GM23338 (cell line): ENCODE data around the gene MARCHF9. TPM values are rescaled to one million over a fixed set of nuclear protein-coding genes. Genes with fewer than 3 reads are reported as not detected.
A peak's percentile ranks its signal among the peaks of the same experiment; 100 is the strongest.

Experiments used
- ATAC-seq: fragments of 200-7000 bp; cut with Tn5 transposase; 3 replicates; pipeline ENCODE4 v1.9.1; 2020
- DNase-seq: peaks from one replicate; pipeline ENCODE4 v3.0.0-alpha.2; 2015; ENCODE audit warnings: low spot score
- H2AFZ ChIP-seq: fragments of 200-600 bp; sonication (generic); 2 replicates; pipeline ENCODE4 v1.8.0; 2016; ENCODE audit warnings: antibody characterized with exemption, mild to moderate bottlenecking, moderate library complexity
- H3F3A ChIP-seq: fragments of 200-600 bp; sonication (generic); replicated peaks from 2 replicates; pipeline ENCODE4 v1.8.0; 2017; ENCODE audit warnings: antibody characterized with exemption, mixed run types, low read depth
- H3K27ac ChIP-seq: fragments of 200-600 bp; sonication (generic); 2 replicates; pipeline ENCODE4 v1.6.1; 2016; ENCODE audit warnings: low read depth
- H3K27me3 ChIP-seq: fragments of 200-600 bp; sonication (generic); 2 replicates; pipeline ENCODE4 v1.8.0; 2016; ENCODE audit warnings: mild to moderate bottlenecking, mixed run types, moderate library complexity; ENCODE audit not compliant: insufficient read depth
- H3K36me3 ChIP-seq: fragments of 200-600 bp; sonication (generic); 2 replicates; pipeline ENCODE4 v1.8.0; 2016; ENCODE audit warnings: mild to moderate bottlenecking; ENCODE audit not compliant: insufficient read depth
- H3K4me1 ChIP-seq: fragments of 200-600 bp; sonication (generic); 2 replicates; pipeline ENCODE4 v1.8.0; 2016; ENCODE audit warnings: mild to moderate bottlenecking, moderate library complexity; ENCODE audit not compliant: insufficient read depth
- H3K4me2 ChIP-seq: fragments of 200-600 bp; sonication (generic); 2 replicates; pipeline ENCODE4 v1.7.1; 2017; ENCODE audit warnings: mixed run types
- H3K4me3 ChIP-seq: fragments of 200-600 bp; sonication (generic); 2 replicates; pipeline ENCODE4 v1.6.1; 2016; ENCODE audit warnings: mixed run types
- H3K79me2 ChIP-seq: fragments of 200-600 bp; sonication (generic); replicated peaks from 2 replicates; pipeline ENCODE4 v1.8.0; 2017; ENCODE audit warnings: mild to moderate bottlenecking; ENCODE audit not compliant: insufficient read depth
- H3K9me2 ChIP-seq: fragments of 200-600 bp; sonication (generic); 2 replicates; pipeline ENCODE4 v1.8.0; 2017; ENCODE audit not compliant: insufficient read depth
- H4K20me1 ChIP-seq: fragments of 200-600 bp; sonication (generic); replicated peaks from 2 replicates; pipeline ENCODE4 v1.8.0; 2017; ENCODE audit warnings: mild to moderate bottlenecking; ENCODE audit not compliant: insufficient read depth
- H3K27ac Mint-ChIP-seq: 2 replicates; pipeline ENCODE4 v1.8.0; 2020; ENCODE audit warnings: inconsistent platforms, mild to moderate bottlenecking, moderate library complexity, mixed read lengths
- H3K27me3 Mint-ChIP-seq: 3 replicates; pipeline ENCODE4 v1.8.0; 2022; ENCODE audit warnings: low read depth, mild to moderate bottlenecking, moderate library complexity, mixed read lengths, inconsistent platforms; ENCODE audit not compliant: insufficient read depth, poor library complexity
- H3K36me3 Mint-ChIP-seq: 3 replicates; pipeline ENCODE4 v1.8.0; 2021; ENCODE audit warnings: low read depth, mild to moderate bottlenecking, inconsistent platforms, moderate library complexity, mixed read lengths
- H3K4me1 Mint-ChIP-seq: 3 replicates; pipeline ENCODE4 v1.8.0; 2020; ENCODE audit warnings: mild to moderate bottlenecking, inconsistent platforms, mixed read lengths
- H3K4me3 Mint-ChIP-seq: 3 replicates; pipeline ENCODE4 v1.8.0; 2021; ENCODE audit warnings: moderate library complexity, mild to moderate bottlenecking, inconsistent platforms, mixed read lengths
- H3K9me3 Mint-ChIP-seq: 3 replicates; pipeline ENCODE4 v1.8.0; 2020; ENCODE audit warnings: moderate library complexity, mild to moderate bottlenecking, inconsistent platforms, mixed read lengths
- CREB1 ChIP-seq: fragments of 250-450 bp; sonication (Bioruptor Pico); IDR thresholded peaks from 2 replicates; pipeline ENCODE4 v1.5.0; 2020; ENCODE audit warnings: low read depth, mild to moderate bottlenecking, moderate library complexity
- CTCF ChIP-seq, 2 experiments: fragments of 200-600 bp in 1 of 2; sonication (generic) in 1 of 2; conservative IDR thresholded peaks; 2 replicates each; pipeline versions ENCODE4 v1.5.1 to v1.6.1; 2016 to 2017; ENCODE audit warnings: antibody characterized with exemption in 2 of 2, low read depth in 2 of 2, mild to moderate bottlenecking in 2 of 2, moderate library complexity in 1 of 2
- ETS1 ChIP-seq: IDR thresholded peaks from 2 replicates; pipeline ENCODE4 v1.6.1; 2016; ENCODE audit warnings: antibody characterized with exemption
- EZH2 ChIP-seq: fragments of 200-600 bp; sonication (generic); IDR thresholded peaks from one replicate; pipeline ENCODE4 v1.8.0; 2017; ENCODE audit warnings: antibody characterized with exemption, mild to moderate bottlenecking, low read depth; ENCODE audit not compliant: unreplicated experiment
- EZH2phosphoT487 ChIP-seq: fragments of 200-600 bp; sonication (generic); IDR thresholded peaks from one replicate; pipeline ENCODE4 v1.8.1; 2018; ENCODE audit warnings: antibody characterized with exemption; ENCODE audit not compliant: unreplicated experiment
- JUNB ChIP-seq: IDR thresholded peaks from one replicate; pipeline ENCODE4 v1.6.1; 2016; ENCODE audit warnings: antibody characterized with exemption; ENCODE audit not compliant: unreplicated experiment
- NANOG ChIP-seq: IDR thresholded peaks from 2 replicates; pipeline ENCODE4 v1.6.1; 2016; ENCODE audit warnings: antibody characterized with exemption, borderline replicate concordance
- POLR2AphosphoS5 ChIP-seq: IDR thresholded peaks from 2 replicates; pipeline ENCODE4 v1.6.1; 2016; ENCODE audit warnings: antibody characterized with exemption, low read depth
- REST ChIP-seq: IDR thresholded peaks from one replicate; pipeline ENCODE4 v1.6.1; 2018; ENCODE audit warnings: antibody characterized with exemption; ENCODE audit not compliant: unreplicated experiment
- STAT1 ChIP-seq: IDR thresholded peaks from one replicate; pipeline ENCODE4 v1.6.1; 2016; ENCODE audit warnings: antibody characterized with exemption; ENCODE audit not compliant: unreplicated experiment
- ZNF114 ChIP-seq: fragments of 250-450 bp; sonication (Bioruptor Pico); IDR thresholded peaks from 2 replicates; pipeline ENCODE4 v1.5.0; 2020; ENCODE audit warnings: mild to moderate bottlenecking, moderate library complexity
- ZNF331 ChIP-seq: fragments of 250-450 bp; sonication (Bioruptor Pico); IDR thresholded peaks from 2 replicates; pipeline ENCODE4 v1.5.0; 2020; ENCODE audit warnings: low read depth, mild to moderate bottlenecking, moderate library complexity
- ZNF462 ChIP-seq: fragments of 250-450 bp; sonication (Bioruptor Pico); IDR thresholded peaks from 2 replicates; pipeline ENCODE4 v1.5.0; 2020; ENCODE audit warnings: mild to moderate bottlenecking, moderate library complexity
- polyA plus RNA-seq: library from polyadenylated mRNA; unstranded; fragments of >200 nt; fragmentation: Nextera tagmentation; extraction: Ambion mirVana; gene quantifications from 2 replicates; pipeline ENCODE4 v1.2.1, GENCODE V29; 2016
- total RNA-seq: library from RNA; depleted of rRNA; stranded (reverse); fragments of >200 nt; shearing (Covaris generic); gene quantifications from 2 replicates; pipeline ENCODE4 v1.2.3, GENCODE V29; 2014

The MARCHF9 gene
- total and polyA plus RNA-seq, 2 experiments from 2014 or later, result 2.9 to 3.3 TPM

GRCh38 chr12:57752668-57753000 lies 2.3 kb upstream of the MARCHF9 start:
- Histone ChIP-seq H3K36me3 (peaks cover 6% of the 10 kb centered on the region), H3K79me2 (peaks cover 26% of the 10 kb centered on the region), H3K27ac (no peak overlapping the region), H4K20me1 (peaks cover 4% of the 10 kb centered on the region; the same call in 1 of the 2 replicates), H3K4me1 (peaks cover 36% of the 10 kb centered on the region), H3K4me3 (peak overlapping the region; percentile 29), H3K27me3 (peaks cover 45% of the 10 kb centered on the region), H3K4me2 (peak overlapping the region; percentile 50), H3K9me2 (no peaks in the 10 kb centered on the region), H2AFZ (no peak overlapping the region), H3F3A (peaks cover 33% of the 10 kb centered on the region)
- DNase-seq, result no peak
- Mint-ChIP-seq H3K9me3 (no peaks in the 10 kb centered on the region; the same call in 2 of the 3 replicates), H3K4me1 (peaks cover 39% of the 10 kb centered on the region), H3K27ac (no peak overlapping the region), H3K36me3 (peaks cover 43% of the 10 kb centered on the region), H3K27me3 (peaks cover 46% of the 10 kb centered on the region), H3K4me3 (peak overlapping the region; percentile 99)
- TF ChIP-seq REST, result no peak
- no peak for TF ChIP-seq ZNF114 (CRISPR knock-in tag)
- no peak for TF ChIP-seq ZNF462
- no peak for TF ChIP-seq NANOG
- no peak for TF ChIP-seq ETS1
- no peak for TF ChIP-seq EZH2
- TF ChIP-seq STAT1, result no peak
- TF ChIP-seq CTCF (conservative IDR thresholded peaks at IDR 0.05; ENCODE audit: low read depth in 2 of 2), result no peak
- no peak for TF ChIP-seq CREB1
- TF ChIP-seq POLR2AphosphoS5, result no peak
- TF ChIP-seq ZNF331 (CRISPR knock-in tag), result no peak
- no peak for TF ChIP-seq EZH2phosphoT487
- no peak for TF ChIP-seq JUNB
- peak; percentile 55; the same call in 2 of the 3 replicates for ATAC-seq
